ENCODE data around the gene GAL3ST1.

GAL3ST1 gene

GRCh38 chr22:30531651-30532608, 42.5 kb downstream of the GAL3ST1 start:
- DNase-seq: no peak

- DNase-seq: no peak
Measured at GRCh38 chr22:30526656-30527055, 47.8 kb downstream of the GAL3ST1 start.

GRCh38 chr22:30523646-30524489, 50.6 kb downstream of the GAL3ST1 start:
- DNase-seq: no peak

- DNase-seq: no peak
Measured at GRCh38 chr22:30521368-30522156, 52.9 kb downstream of the GAL3ST1 start.

GRCh38 chr22:30519842-30520425, 54.5 kb downstream of the GAL3ST1 start:
- DNase-seq: no peak

GRCh38 chr22:30516731-30517130, 57.7 kb downstream of the GAL3ST1 start:
- no peak for DNase-seq

- DNase-seq: no peak
Measured at GRCh38 chr22:30516273-30516672, 58.2 kb downstream of the GAL3ST1 start.

GRCh38 chr22:30514252-30514651, 60.2 kb downstream of the GAL3ST1 start:
- no peak for DNase-seq

GRCh38 chr22:30513462-30513861, 61.0 kb downstream of the GAL3ST1 start:
- DNase-seq: no peak

GRCh38 chr22:30511911-30512310, 62.6 kb downstream of the GAL3ST1 start:
- DNase-seq: no peak

GRCh38 chr22:30511109-30511508, 63.4 kb downstream of the GAL3ST1 start:
- no peak for DNase-seq

- DNase-seq: no peak
Measured at GRCh38 chr22:30508216-30508615, 66.2 kb downstream of the GAL3ST1 start.

GRCh38 chr22:30507670-30508069, 66.8 kb downstream of the GAL3ST1 start:
- DNase-seq: no peak

GRCh38 chr22:30506507-30506968, 67.9 kb downstream of the GAL3ST1 start:
- DNase-seq: no peak
